NCI-H2081 (cell line): ENCODE measurements around the gene CENPX.

Experiments
- DNase-seq, 2 experiments: peaks; one replicate each; lab custom pipeline; 2025; lab: John Stamatoyannopoulos, UW

Gene CENPX

GRCh38 chr17:82022310-82022980 is at the start of gene CENPX:
CENPX (minus strand) TSS chr17:82022878; CDS start chr17:82022861, 17 bp downstream.
- no peak for DNase-seq

- no peak for DNase-seq
These were observed 47.9 kb upstream of the CENPX start for GRCh38 chr17:82070611-82071010.

- peak; percentile 46 to 63 for DNase-seq
These were observed 43.1 kb upstream of the CENPX start, which contains the start of gene DUS1L for GRCh38 chr17:82065638-82066303. DUS1L (minus strand) TSS chr17:82065804; CDS start chr17:82065059, 745 bp downstream.

GRCh38 chr17:82065193-82065637 is 42.5 kb upstream of the CENPX start:
- no peak for DNase-seq

- peak; percentile 48 to 67 for DNase-seq
These were observed 41.9 kb upstream of the CENPX start for GRCh38 chr17:82064433-82065192.

GRCh38 chr17:82063424-82064415 is 41.0 kb upstream of the CENPX start:
- DNase-seq, result no peak

GRCh38 chr17:82062984-82063368 is 40.3 kb upstream of the CENPX start:
- DNase-seq, result no peak

GRCh38 chr17:82062076-82062983 is 39.7 kb upstream of the CENPX start:
- no peak for DNase-seq

GRCh38 chr17:82061047-82061925 is 38.6 kb upstream of the CENPX start:
- no peak for DNase-seq

GRCh38 chr17:82060614-82061013 is 37.9 kb upstream of the CENPX start:
- DNase-seq, result no peak

- DNase-seq, result no peak
These were observed 37.3 kb upstream of the CENPX start for GRCh38 chr17:82060001-82060380.

- no peak for DNase-seq
These were observed 36.8 kb upstream of the CENPX start for GRCh38 chr17:82059272-82060000.

GRCh38 chr17:82058855-82059249 is 36.2 kb upstream of the CENPX start:
- no peak for DNase-seq

- no peak for DNase-seq
These were observed 35.7 kb upstream of the CENPX start for GRCh38 chr17:82058230-82058854.

GRCh38 chr17:82056729-82057621 is 34.3 kb upstream of the CENPX start:
- DNase-seq, result peak in 1 of 2 experiments; percentile 10

- no peak for DNase-seq
These were observed 33.5 kb upstream of the CENPX start for GRCh38 chr17:82055965-82056728.
